HepG2 (cell line): ENCODE measurements around the gene BIRC7. TPM values are rescaled to one million over a fixed set of nuclear protein-coding genes. Genes with fewer than 3 reads are reported as not detected.
A peak's percentile ranks its signal among the peaks of the same experiment; 100 is the strongest.

Source experiments
- ATF7 ChIP-seq, 2 experiments: fragments of 450-650 bp in 1 of 2; sonication (generic) in 1 of 2; formaldehyde crosslinking in 1 of 2; IDR thresholded peaks; 2 replicates each; pipeline versions ENCODE4 v1.4.0 to v1.6.1; 2016 to 2020; ENCODE audit warnings: antibody characterized with exemption in 1 of 2, mild to moderate bottlenecking in 1 of 2, missing genetic modification reagents in 1 of 2
- CAMTA2 ChIP-seq: sonication (generic); formaldehyde crosslinking; IDR thresholded peaks from 2 replicates; pipeline ENCODE4 v1.4.0; 2020; ENCODE audit warnings: mild to moderate bottlenecking, missing genetic modification reagents, borderline replicate concordance
- HDAC6 ChIP-seq: fragments of 200-600 bp; sonication (generic); IDR thresholded peaks from 2 replicates; pipeline ENCODE4 v1.7.0; 2017; ENCODE audit warnings: mild to moderate bottlenecking, antibody characterized with exemption, low read length, low read depth
- PCBP1 ChIP-seq: fragments of 200-400 bp; formaldehyde crosslinking; IDR thresholded peaks from 2 replicates; pipeline ENCODE4 v1.6.1; 2017; ENCODE audit warnings: mild to moderate bottlenecking, low read depth, low read length, borderline replicate concordance
- SETDB1 ChIP-seq: sonication (generic); formaldehyde crosslinking; IDR thresholded peaks from 2 replicates; pipeline ENCODE4 v1.5.1; 2020; ENCODE audit warnings: missing genetic modification reagents, mild to moderate bottlenecking, borderline replicate concordance
- ZFP90 ChIP-seq: sonication (generic); formaldehyde crosslinking; IDR thresholded peaks from 2 replicates; pipeline ENCODE4 v1.8.0; 2022; ENCODE audit warnings: missing genetic modification reagents, mild to moderate bottlenecking, inconsistent platforms, borderline replicate concordance
- ZNF12 ChIP-seq: sonication (generic); formaldehyde crosslinking; IDR thresholded peaks from 2 replicates; pipeline ENCODE4 v1.5.0; 2020; ENCODE audit warnings: missing genetic modification reagents
- ZNF407 ChIP-seq: sonication (generic); formaldehyde crosslinking; IDR thresholded peaks from one replicate; pipeline ENCODE4 v1.5.1; 2020; ENCODE audit warnings: mild to moderate bottlenecking, missing genetic modification reagents; ENCODE audit errors: not compliant biosample characterization
- ZNF414 ChIP-seq: sonication (generic); formaldehyde crosslinking; IDR thresholded peaks from 2 replicates; pipeline ENCODE4 v1.5.0; 2020; ENCODE audit warnings: missing genetic modification reagents
- ZNF567 ChIP-seq: sonication (generic); formaldehyde crosslinking; IDR thresholded peaks from 2 replicates; pipeline ENCODE4 v1.8.1; 2023; ENCODE audit warnings: mild to moderate bottlenecking, missing genetic modification reagents, borderline replicate concordance
- ZNF572 ChIP-seq: sonication (generic); formaldehyde crosslinking; IDR thresholded peaks from 2 replicates; pipeline ENCODE4 v1.5.1; 2020; ENCODE audit warnings: mild to moderate bottlenecking, missing genetic modification reagents
- ZNF670 ChIP-seq: sonication (generic); formaldehyde crosslinking; IDR thresholded peaks from 2 replicates; pipeline ENCODE4 v1.8.0; 2022; ENCODE audit warnings: mild to moderate bottlenecking, missing genetic modification reagents, borderline replicate concordance
- ZNF713 ChIP-seq: sonication (generic); formaldehyde crosslinking; IDR thresholded peaks from 2 replicates; pipeline ENCODE4 v1.4.0; 2020; ENCODE audit warnings: mild to moderate bottlenecking, missing genetic modification reagents
- ZNF839 ChIP-seq: sonication (generic); formaldehyde crosslinking; IDR thresholded peaks from 2 replicates; pipeline ENCODE4 v1.4.0; 2020; ENCODE audit warnings: missing genetic modification reagents, mild to moderate bottlenecking, borderline replicate concordance
- ZXDC ChIP-seq: sonication (generic); formaldehyde crosslinking; IDR thresholded peaks from 2 replicates; pipeline ENCODE4 v1.5.0; 2020; ENCODE audit warnings: mild to moderate bottlenecking, missing genetic modification reagents
- polyA plus RNA-seq, 8 experiments: library from polyadenylated mRNA; depleted of rRNA in 3 of 8; stranded (reverse) in 7 of 8; unstranded in 1 of 8; fragments of >200 nt; fragmentation: Illumina TruSeq in 4 of 8; extraction: Trizol in 4 of 8; gene quantifications; 2 replicates each; pipeline versions ENCODE4 v1.2.1 to v1.2.3, GENCODE V29; 2011 to 2016; ENCODE audit warnings: low read depth in 4 of 8, missing spikeins in 1 of 8, mixed read lengths in 1 of 8; ENCODE audit not compliant: insufficient read depth in 1 of 8
- total RNA-seq, 5 experiments: library from RNA; depleted of rRNA; stranded (reverse); fragments of >200 nt; fragmentation: Illumina TruSeq; extraction: Trizol; gene quantifications; 2 replicates each; pipeline ENCODE4 v1.2.3, GENCODE V29; 2016; ENCODE audit warnings: low read depth in 1 of 5

The BIRC7 gene
- total and polyA plus RNA-seq, 2 of the 13 experiments (the other 11 are each of a cell fraction or from before 2014, with no cell fraction given): 0.27 to 5.1 TPM

- TF ChIP-seq ZNF414 (CRISPR knock-in tag) (peak; percentile 95), ZNF839 (peak; percentile 78; the same call in 1 of the 2 replicates), ZNF567 (CRISPR knock-in tag) (no peak; the same call in 1 of the 2 replicates), ZNF670 (no peak), ZNF572 (peak; percentile 92; the same call in 1 of the 2 replicates), HDAC6 (no peak), ATF7 (IDR thresholded peaks at IDR 0.05) (no peak), ATF7 (CRISPR knock-in tag; IDR thresholded peaks at IDR 0.05) (peak; percentile 87), ZNF407 (peak; percentile 97), ZNF12 (peak; percentile 66), SETDB1 (no peak), ZNF713 (CRISPR knock-in tag) (no peak), ZXDC (CRISPR knock-in tag) (no peak), ZFP90 (CRISPR knock-in tag) (peak; percentile 80; the same call in 1 of the 2 replicates), PCBP1 (no peak), CAMTA2 (CRISPR knock-in tag) (peak; percentile 65; the same call in 1 of the 2 replicates)
These were observed 19.5 kb upstream of the BIRC7 start, which contains the start of gene YTHDF1 (continued) for GRCh38 chr20:63216041-63216848.
